GM12864 (cell line): ENCODE data around the gene ZNF148.

Experiments
- DNase-seq: peaks from one replicate; pipeline ENCODE4 v3.0.0-alpha.2; 2011; ENCODE audit warnings: low read depth
- H3K4me3 ChIP-seq: 2 replicates; pipeline ENCODE4 v1.5.1; 2011; ENCODE audit warnings: mild to moderate bottlenecking, low read depth, low read length, control low read depth
- CTCF ChIP-seq: IDR thresholded peaks from 2 replicates; pipeline ENCODE4 v1.5.1; 2011; ENCODE audit warnings: low read depth, mild to moderate bottlenecking, moderate library complexity, low read length, control low read depth, inconsistent platforms; ENCODE audit errors: missing control alignments

ZNF148 gene

GRCh38 chr3:125386811-125387210, 11.7 kb upstream of the ZNF148 start:
- no peak for DNase-seq
- H3K4me3 ChIP-seq = no peak overlapping the region
- no peak for TF ChIP-seq CTCF

GRCh38 chr3:125383744-125384143, 8.6 kb upstream of the ZNF148 start:
- DNase-seq = no peak
- no peak for TF ChIP-seq CTCF

GRCh38 chr3:125382298-125382697, 7.2 kb upstream of the ZNF148 start:
- TF ChIP-seq CTCF = no peak
- DNase-seq = no peak
- H3K4me3 ChIP-seq = no peak overlapping the region

More at GRCh38 chr3:125383744-125384143, 8.6 kb upstream of the ZNF148 start:
- no peak overlapping the region for H3K4me3 ChIP-seq

- TF ChIP-seq CTCF = no peak
- peak; percentile 43 for DNase-seq
- H3K4me3 ChIP-seq = no peak overlapping the region
Observed at GRCh38 chr3:125381743-125382142, 6.6 kb upstream of the ZNF148 start.

- no peak overlapping the region for H3K4me3 ChIP-seq
- DNase-seq = no peak
Observed at GRCh38 chr3:125381314-125381713, 6.2 kb upstream of the ZNF148 start.

GRCh38 chr3:125379483-125379882, 4.4 kb upstream of the ZNF148 start:
- no peak for TF ChIP-seq CTCF
- no peak for DNase-seq
- H3K4me3 ChIP-seq = no peak overlapping the region

More at GRCh38 chr3:125381314-125381713, 6.2 kb upstream of the ZNF148 start:
- TF ChIP-seq CTCF = no peak

GRCh38 chr3:125378762-125379161, 3.6 kb upstream of the ZNF148 start:
- TF ChIP-seq CTCF = no peak
- H3K4me3 ChIP-seq = no peak overlapping the region
- DNase-seq = no peak
